Hepatic stellate cell (primary cell): ENCODE measurements around the gene RNF217.
"Not testable (repeated sequence)": the region's sequence is repeated elsewhere in the genome, so short reads cannot be mapped to it uniquely, and the experiment has no call there.

Source experiments
- DNase-seq: peaks from one replicate; pipeline ENCODE4 v3.0.0; 2011; ENCODE audit warnings: low spot score

RNF217 gene

DNA sequence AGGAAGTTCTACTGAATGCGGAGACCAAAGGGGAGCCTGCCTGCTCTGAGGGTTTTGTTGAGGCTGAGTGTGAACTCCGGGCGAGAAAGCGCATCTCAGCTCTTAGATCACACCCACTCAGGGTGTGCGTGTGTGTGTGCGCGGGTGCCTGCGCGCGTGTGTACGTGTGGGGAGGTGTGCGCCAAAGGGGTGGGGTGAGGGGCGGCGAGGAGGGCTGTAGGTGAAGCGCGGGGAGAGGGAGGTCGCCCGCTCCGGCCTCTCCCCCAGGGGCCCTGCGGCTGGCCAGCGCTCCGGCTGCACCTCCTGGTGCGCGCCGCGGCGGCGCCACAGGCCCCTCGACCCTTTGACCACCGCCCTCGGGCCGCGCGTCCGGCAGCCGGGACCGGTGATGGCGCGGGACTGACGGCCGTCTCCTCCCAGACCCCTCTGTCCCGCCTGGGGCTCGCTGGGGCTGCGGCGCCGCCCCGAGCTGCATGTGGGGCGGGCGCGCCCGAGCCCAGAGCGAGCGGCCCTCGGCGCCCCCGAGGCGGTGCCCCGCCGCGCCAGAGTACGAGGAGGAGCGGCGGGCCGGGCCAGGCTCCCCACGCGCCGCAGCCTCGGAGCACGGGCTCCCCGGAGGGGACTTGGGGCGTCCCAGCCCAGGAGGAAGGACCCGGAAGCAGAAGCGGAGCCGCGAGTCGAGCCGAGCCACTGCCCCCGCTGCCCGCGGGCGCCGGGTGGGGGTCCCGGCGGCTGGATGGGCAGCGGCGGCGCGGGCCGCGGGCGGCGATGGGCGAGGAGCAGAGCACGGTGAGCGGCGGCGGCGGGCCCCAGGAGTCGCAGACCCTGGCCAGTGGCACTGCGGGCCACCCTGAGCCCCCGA is at the start of gene RNF217:
RNF217 (plus strand) TSS at position 661 of the 862 bp plus-strand sequence; CDS start at position 769, 108 bp downstream.
- peak; percentile 51 for DNase-seq

DNA sequence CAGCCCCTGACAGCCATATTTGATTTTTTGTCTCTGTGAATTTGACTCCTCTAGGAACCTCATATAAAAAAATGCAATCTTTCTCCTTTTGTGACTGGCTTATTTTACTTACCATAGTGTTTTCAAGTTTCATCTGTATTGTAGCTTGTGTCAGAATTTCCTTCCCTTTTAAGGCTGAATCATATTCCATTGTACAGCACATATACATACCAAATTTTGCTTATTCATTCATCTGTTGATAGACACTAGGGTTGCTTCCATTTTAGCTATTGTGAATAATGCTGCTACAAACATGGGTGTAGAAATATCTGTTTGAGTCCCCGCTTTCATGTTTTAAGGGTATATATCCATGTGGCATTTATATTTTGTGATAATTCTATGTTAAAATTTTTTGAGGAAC is 49.2 kb upstream of the RNF217 start:
- no peak for DNase-seq

DNA sequence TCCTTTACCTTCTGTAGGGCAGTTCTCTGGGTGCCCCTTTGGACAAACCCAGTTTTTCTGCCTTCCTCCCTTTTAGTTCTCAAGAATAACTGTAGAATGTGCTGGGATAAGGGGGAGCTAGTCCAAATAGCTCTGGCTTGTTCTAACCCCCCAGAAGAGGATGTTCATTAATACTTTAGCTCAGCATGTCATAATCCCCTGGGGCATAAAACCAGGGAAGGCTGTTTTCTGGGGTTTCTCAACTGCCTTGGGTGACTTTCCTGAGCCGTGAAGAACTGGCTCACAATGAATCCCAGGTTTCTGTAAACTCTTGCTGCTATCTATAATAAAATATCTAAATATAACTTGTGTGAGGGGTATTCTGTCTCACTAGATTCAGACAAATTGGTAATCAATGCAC is 44.5 kb upstream of the RNF217 start:
- DNase-seq: no peak

- DNase-seq: not testable (repeated sequence)
Measured at GRCh38 chr6:124919703-124920102, 42.5 kb upstream of the RNF217 start.

- DNase-seq: no peak
Measured at GRCh38 chr6:124924333-124924759, 37.9 kb upstream of the RNF217 start.

DNA sequence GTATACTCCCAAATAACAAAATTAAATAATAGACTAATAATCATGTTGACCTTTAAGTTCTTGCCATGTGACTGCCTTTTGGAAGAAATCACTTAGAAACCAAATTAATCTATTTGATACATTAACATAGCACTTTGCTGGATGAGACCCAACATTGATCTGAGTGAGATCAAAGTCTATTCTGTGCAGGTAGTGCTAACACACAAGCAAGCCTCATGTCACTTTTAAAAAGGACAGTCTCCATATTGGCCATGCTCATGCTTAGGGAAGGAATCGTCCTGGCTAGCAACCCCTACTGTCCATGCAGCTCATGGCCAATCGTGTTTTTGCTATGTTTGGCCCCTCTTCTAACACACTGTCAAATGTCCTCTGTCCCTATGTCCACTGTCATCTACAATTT is 35.8 kb upstream of the RNF217 start:
- no peak for DNase-seq

GRCh38 chr6:124927806-124928205 is 34.4 kb upstream of the RNF217 start:
- no peak for DNase-seq

DNA sequence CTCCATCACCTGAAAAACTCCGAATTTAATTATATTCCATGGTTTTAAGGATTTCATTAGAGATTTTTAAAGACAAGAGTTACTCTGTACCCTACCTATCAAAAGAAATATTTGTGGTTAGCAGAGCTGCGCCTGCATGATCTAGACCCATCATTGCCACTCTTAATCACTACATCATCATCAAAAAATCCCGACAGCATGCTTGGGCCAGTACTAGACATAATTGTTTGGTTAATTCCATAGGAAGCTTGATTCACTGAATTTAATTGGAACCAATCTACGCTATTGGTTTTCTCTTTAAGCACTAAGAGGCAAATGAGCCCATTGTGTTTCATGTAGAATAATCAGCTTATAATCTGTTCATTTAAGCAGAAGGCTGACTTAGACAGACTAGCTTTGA is 33.4 kb upstream of the RNF217 start:
- DNase-seq: no peak

DNA sequence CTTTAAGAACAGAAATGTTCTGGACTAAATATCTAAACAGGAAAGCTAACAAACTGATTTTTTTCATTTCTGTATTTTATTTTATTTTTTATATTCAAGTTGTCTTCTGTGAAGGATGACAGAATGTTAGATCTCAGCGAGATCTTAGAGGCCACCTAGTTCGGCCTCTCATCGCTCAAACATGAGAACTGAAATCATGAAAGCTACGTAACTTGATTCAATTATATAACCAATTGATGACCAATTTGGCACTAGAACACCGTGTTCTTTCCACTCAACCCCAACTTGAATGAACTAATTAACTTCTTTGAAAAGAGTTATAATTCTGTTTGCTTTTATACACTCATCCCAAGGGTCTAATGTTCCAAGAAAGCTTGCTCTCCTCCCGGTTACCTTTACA is 24.6 kb upstream of the RNF217 start:
- DNase-seq: no peak

GRCh38 chr6:124941259-124941658 is 21.0 kb upstream of the RNF217 start:
- no peak for DNase-seq

- DNase-seq: no peak
Measured at GRCh38 chr6:124943658-124944057, 18.6 kb upstream of the RNF217 start.

DNA sequence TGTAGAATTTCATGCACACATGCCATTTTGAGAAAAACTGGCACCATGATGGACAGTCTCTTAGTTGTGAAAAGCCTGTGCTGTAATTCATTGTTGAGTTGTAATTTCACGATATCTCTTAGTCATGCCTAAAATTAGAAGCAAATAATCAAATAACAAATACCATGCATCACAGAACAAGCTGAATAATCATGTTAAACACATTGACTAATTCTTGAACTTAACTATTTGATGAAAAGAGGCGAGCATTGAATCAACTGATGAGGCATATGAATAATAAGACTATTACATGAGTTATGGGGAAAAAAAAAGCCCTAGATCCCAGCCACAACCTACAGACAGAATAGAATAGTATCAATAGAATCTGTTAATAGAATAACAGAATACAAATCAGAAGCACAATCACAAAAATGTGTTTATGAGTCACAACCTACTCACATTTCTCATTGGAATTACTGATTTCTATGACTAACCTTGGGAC is 14.2 kb upstream of the RNF217 start:
- DNase-seq: peak; percentile 8

GRCh38 chr6:124949706-124950105 is 12.5 kb upstream of the RNF217 start:
- no peak for DNase-seq

DNA sequence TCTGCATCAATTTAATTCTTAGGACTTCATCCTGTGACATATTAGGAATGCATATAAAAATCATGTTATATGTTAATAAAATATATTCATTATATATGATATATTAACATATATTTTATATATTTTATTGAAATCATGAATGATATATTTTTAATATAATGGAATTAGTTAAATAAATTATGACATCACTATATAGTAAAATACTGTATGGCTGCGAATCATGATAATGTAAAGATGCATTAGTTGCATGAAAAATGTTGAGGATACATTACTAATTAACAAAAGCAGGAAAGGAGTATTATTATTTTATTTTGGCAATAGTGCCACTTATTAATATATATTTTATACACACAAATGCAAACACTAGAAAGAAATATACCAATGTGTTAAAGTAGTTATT is 8.4 kb upstream of the RNF217 start:
- no peak for DNase-seq

DNA sequence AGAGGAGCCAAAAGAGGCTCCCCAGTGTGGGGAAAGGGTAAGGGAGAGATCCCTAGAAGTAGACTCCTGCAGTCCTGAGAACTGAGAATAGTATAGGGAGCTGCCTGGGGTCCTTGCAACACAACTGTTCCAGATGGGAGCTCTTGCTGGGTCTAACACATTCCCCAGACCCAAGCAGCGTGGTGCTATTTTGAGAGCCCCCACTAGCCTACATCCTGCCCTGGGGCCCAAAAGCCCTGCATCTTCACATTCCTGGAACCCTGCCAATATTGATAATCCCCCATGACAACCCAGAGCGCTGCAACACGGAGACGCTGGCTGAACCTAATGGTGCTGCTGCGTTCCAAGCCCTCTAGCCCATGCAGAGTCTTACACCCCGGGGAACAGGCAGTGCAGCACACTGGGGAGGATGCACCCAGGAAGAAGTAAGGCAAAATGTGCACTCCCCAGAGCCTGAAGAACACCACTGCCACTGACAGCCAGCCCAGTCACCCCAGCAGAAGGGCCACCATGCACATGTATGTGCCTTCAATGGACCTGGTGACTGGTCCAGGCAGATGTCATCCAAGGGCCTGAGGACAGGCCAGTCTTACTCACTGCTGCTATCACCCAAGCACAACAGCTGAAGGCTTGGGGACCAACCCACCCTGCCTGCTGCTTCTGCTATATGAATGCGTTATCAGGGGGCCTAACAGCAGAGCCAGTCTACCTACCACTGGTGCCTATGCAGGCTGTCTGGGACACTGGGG is 7.0 kb upstream of the RNF217 start:
- no peak for DNase-seq

DNA sequence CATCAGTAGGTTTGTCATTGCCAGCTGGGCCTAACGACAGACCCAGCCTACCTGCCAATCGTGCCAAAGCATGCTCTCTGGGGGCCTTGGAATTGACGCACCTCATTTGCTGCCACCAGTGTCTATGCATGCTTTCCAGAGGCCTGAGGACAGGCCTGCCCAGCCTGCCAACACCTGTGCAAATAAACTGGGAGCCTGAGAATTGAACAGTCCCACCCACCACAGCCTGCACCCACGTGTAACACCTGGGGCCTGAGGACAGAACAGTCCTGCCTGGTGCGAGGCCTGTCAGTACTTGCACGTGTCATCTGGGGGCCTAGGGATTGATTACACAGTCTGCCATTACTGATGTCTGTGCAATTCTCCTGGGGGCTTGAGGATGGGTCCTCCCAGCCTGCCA is 6.2 kb upstream of the RNF217 start:
- no peak for DNase-seq

DNA sequence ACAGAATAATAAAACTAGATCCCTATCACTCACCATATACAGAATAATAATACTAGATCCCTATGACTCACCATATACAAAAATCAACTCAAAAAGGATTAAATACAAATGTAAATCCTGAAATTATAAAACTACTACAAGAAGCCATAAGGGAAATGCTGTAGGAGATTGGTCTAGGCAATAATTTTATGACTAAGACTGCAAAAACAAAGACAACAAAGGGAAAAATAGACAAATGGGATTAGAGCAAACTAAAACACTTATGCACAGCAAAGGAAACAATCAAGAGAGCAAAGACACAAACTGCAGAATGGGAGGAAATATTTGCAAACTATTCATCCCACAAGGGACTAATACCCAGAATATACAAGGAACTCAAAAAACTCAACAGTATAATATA is 4.1 kb upstream of the RNF217 start:
- DNase-seq: no peak

DNA sequence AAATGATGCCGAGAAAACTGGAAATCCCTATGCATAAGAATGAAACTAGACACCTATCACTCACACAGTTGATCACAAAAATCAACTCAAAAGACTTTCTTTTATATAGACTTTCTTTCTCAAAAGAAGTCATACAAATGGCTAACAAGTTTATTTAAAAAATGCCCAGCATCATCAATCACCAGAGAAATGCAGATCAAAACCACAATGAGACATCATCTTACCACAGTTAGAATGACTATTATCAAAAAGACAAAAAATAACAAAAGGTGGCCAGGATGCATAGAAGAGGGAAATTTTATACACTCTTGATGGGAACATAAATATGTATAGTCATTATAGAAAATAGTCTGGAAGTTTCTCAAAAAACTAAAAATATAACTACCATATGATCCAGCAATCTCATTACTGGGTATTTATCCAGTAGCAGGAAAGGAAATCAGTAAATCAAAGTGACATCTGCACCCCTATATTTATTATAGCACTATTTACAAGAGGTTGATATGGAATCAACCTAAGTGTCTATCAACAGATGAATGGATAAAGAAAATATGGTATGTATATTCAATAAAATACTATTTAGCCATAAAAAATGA is 3.4 kb upstream of the RNF217 start:
- peak; percentile 10 for DNase-seq

DNA sequence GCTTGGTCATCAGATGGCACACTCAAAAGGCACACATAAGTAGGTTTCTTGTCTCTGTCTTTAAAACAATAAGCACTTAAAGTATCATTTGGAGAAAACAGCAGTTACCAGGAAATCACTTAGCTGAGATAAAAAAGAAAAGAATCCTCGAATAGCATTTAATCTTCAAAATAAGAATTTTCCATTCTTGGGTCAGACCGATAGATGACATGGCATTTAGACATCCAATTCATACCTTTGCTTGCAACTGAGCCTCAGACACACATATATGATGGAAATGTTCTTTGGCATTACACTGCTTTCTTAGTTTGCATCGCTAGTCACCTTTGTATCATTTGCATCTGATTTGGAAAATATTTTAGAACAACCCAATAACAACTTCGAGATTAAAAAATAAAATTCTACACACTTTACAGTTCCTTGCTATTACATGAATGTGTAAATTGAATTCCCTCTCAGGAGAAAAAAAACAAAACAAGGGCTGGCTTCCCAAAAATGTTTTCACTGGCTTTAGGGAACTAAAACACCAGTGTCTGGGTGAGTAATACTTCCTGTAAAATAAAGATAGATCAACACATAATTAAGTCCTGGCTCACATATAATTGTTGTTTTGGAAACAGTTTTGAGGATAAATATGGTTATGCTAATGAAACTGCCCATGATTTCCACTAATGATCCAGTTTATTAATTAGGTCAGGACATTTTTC is 1.3 kb upstream of the RNF217 start:
- DNase-seq: peak; percentile 15

DNA sequence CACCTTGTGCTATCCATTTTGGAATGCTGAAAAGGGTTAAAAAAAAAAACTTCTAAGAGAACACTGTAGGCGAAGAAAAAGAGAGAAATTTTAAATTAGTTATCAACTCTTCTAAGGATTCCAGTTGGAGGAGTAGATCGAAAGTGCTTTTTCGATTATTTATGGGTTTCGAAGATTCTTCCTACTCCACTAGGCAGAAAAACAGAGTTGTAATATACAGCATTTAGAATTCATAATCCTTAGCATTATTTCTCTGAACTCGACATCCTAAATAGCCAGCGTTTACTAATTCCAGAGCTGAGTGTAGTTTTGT is 817 bp upstream of the RNF217 start:
- no peak for DNase-seq

GRCh38 chr6:124962639-124963415 is 590 bp downstream of the RNF217 start:
- peak; percentile 31 for DNase-seq

- DNase-seq: peak; percentile 50
Measured at GRCh38 chr6:124963416-124963785, 1.2 kb downstream of the RNF217 start.
